Amygdala (tissue), 56 donors: ENCODE results near the gene FMNL3.

Experiments used
- DNase-seq, 56 donors: peaks; one replicate each; lab custom pipeline; 2025; lab: John Stamatoyannopoulos, UW

FMNL3 gene

GRCh38 chr12:49636979-49637755 lies 70.0 kb downstream of the FMNL3 start:
- DNase-seq: peak in 48 of 56 donors; percentile 18 to 82 (median 46)

- DNase-seq: no peak
Measured at GRCh38 chr12:49636574-49636973, 70.6 kb downstream of the FMNL3 start.

GRCh38 chr12:49635656-49636055 lies 71.5 kb downstream of the FMNL3 start:
- DNase-seq: no peak

- no peak for DNase-seq
Measured at GRCh38 chr12:49635036-49635435, 72.2 kb downstream of the FMNL3 start.

GRCh38 chr12:49633703-49634345 lies 73.4 kb downstream of the FMNL3 start:
- DNase-seq: no peak

- DNase-seq: no peak
Measured at GRCh38 chr12:49632986-49633702, 74.1 kb downstream of the FMNL3 start.

GRCh38 chr12:49632401-49632800 lies 74.8 kb downstream of the FMNL3 start:
- DNase-seq: no peak

GRCh38 chr12:49631336-49631907 lies 75.8 kb downstream of the FMNL3 start:
- DNase-seq: no peak

- no peak for DNase-seq
Measured at GRCh38 chr12:49627752-49628360, 79.3 kb downstream of the FMNL3 start.

- DNase-seq: no peak
Measured at GRCh38 chr12:49626836-49627235, 80.4 kb downstream of the FMNL3 start.

- no peak for DNase-seq
Measured at GRCh38 chr12:49626169-49626835, 80.9 kb downstream of the FMNL3 start.

GRCh38 chr12:49624921-49625577 lies 82.2 kb downstream of the FMNL3 start:
- no peak for DNase-seq

GRCh38 chr12:49623142-49623904 lies 83.9 kb downstream of the FMNL3 start, which contains the start of gene PRPF40B:
PRPF40B (plus strand) TSS chr12:49623561; CDS start chr12:49623591, 30 bp downstream.
- peak in 54 of 56 donors; percentile 47 to 95 (median 82) for DNase-seq

- DNase-seq: peak in 3 of 56 donors; percentile 38 to 43 (median 39)
Measured at GRCh38 chr12:49622501-49623141, 84.6 kb downstream of the FMNL3 start.

GRCh38 chr12:49621651-49622500 lies 85.3 kb downstream of the FMNL3 start:
- no peak for DNase-seq

- DNase-seq: no peak
Measured at GRCh38 chr12:49619286-49619685, 87.9 kb downstream of the FMNL3 start.

GRCh38 chr12:49618576-49618975 lies 88.6 kb downstream of the FMNL3 start:
- DNase-seq: no peak
